ENCODE results near the gene NDUFAF5.

The NDUFAF5 gene

DNA sequence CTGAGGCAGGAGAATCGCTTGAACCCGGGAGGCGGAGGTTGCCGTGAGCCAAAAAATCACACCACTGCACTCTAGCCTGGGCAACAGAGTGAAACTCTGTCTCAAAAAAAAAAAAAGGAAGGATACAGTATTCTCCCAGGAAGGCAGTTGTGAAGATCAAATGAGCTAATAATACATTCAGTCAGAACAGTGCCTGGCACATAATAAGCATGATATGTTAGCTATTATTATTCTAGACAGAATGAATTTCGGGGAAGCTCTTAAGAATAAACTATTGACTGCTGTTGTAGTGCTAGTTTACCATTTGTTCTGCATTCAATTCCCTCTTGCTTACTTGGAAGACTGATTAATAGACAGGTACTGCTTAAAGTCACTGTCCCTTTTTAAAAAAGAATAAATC, 40.6 kb downstream of the NDUFAF5 start:
- TF ChIP-seq, protein P1, sequence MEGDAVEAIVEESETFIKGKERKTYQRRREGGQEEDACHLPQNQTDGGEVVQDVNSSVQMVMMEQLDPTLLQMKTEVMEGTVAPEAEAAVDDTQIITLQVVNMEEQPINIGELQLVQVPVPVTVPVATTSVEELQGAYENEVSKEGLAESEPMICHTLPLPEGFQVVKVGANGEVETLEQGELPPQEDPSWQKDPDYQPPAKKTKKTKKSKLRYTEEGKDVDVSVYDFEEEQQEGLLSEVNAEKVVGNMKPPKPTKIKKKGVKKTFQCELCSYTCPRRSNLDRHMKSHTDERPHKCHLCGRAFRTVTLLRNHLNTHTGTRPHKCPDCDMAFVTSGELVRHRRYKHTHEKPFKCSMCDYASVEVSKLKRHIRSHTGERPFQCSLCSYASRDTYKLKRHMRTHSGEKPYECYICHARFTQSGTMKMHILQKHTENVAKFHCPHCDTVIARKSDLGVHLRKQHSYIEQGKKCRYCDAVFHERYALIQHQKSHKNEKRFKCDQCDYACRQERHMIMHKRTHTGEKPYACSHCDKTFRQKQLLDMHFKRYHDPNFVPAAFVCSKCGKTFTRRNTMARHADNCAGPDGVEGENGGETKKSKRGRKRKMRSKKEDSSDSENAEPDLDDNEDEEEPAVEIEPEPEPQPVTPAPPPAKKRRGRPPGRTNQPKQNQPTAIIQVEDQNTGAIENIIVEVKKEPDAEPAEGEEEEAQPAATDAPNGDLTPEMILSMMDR (IDR thresholded peaks at IDR 0.05; ENCODE audit: borderline replicate concordance, control extremely low read depth, extremely low read depth, insufficient read depth, missing control alignments), result no peak
- in situ Hi-C loops (cut with MboI; ENCODE audit: low sequenced_read_pairs, unreplicated experiment), result loop anchor here (10.0 kb wide), 1 partner anchor 219 kb away; no protein-coding TSS in a partner anchor
- no peak for DNase-seq (ENCODE audit: low spot score)

DNA sequence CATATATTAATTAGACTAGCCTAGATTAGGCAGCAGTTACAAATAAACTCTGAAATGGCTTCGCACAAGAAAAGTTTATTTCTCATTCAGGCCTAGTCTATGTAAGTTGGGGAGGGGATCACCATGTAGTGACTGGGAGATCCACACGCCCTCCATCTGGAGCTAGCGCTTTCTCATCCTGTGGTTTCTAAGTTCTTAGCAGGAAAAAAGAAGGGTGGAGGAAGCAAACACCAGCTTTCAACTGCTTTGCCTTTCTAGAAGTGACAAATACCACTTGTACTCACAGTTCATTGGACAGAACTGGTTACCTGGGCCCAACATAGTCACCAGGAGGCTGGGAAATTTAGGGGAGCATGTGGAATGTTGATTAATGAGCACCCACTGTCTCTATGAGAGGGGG, 46.6 kb downstream of the NDUFAF5 start:
- TF ChIP-seq, protein P1 (IDR thresholded peaks at IDR 0.05; ENCODE audit: borderline replicate concordance, control extremely low read depth, extremely low read depth, insufficient read depth, missing control alignments), result no peak
- in situ Hi-C loops (cut with MboI; ENCODE audit: low sequenced_read_pairs, unreplicated experiment), result no loop called here
- DNase-seq (ENCODE audit: low spot score), result no peak

- DNase-seq (ENCODE audit: low spot score), result no peak
- in situ Hi-C loops (cut with MboI; ENCODE audit: low sequenced_read_pairs, unreplicated experiment), result no loop called here
- TF ChIP-seq, protein P1 (IDR thresholded peaks at IDR 0.05; ENCODE audit: borderline replicate concordance, control extremely low read depth, extremely low read depth, insufficient read depth, missing control alignments), result no peak
Observed at GRCh38 chr20:13838664-13839063, 53.8 kb downstream of the NDUFAF5 start.

- in situ Hi-C loops (cut with MboI; ENCODE audit: low sequenced_read_pairs, unreplicated experiment), result no loop called here
- TF ChIP-seq, protein P1 (IDR thresholded peaks at IDR 0.05; ENCODE audit: borderline replicate concordance, control extremely low read depth, extremely low read depth, insufficient read depth, missing control alignments), result no peak
- no peak for DNase-seq (ENCODE audit: low spot score)
Observed at GRCh38 chr20:13839421-13840092, 54.7 kb downstream of the NDUFAF5 start.

DNA sequence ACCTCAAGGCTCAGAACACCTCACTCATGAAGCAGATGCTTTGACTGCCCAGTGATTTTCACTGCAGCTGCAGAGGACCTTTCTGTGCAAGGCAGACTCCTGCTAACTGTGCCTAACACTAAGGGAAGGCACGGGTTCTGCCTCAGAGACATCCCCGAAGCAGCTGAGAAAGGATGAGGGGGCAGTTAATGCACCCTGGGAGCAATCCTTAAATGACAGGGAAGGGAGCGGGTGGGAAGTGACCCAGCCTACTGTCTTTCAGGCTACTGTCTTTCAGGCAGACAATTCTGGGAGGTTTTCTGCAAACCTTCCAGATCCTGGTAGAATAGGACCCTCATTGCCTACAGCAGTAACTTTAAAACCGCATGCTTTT, 55.3 kb downstream of the NDUFAF5 start:
- no peak for DNase-seq (ENCODE audit: low spot score)
- in situ Hi-C loops (cut with MboI; ENCODE audit: low sequenced_read_pairs, unreplicated experiment), result no loop called here
- TF ChIP-seq, protein P1 (IDR thresholded peaks at IDR 0.05; ENCODE audit: borderline replicate concordance, control extremely low read depth, extremely low read depth, insufficient read depth, missing control alignments), result no peak

DNA sequence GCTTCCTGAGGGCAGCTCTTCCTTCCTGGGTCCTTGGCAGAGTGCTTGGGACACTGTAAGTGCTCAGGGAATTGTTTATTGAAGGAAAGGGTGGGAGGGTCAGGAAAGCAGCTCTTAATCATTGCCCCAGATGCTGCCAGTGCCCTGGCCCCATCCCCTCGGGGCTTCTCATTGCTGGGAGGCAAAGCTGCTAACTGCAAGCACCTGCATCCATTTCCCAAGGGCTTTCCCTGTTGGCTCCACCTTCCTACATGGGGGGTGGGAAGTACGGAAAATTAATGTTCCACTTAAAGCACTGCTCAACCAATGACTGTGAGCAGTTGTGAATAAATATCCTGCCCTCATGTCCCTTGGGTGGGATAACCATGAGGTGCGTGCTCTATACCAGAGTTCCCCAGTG, 56.4 kb downstream of the NDUFAF5 start:
- TF ChIP-seq, protein P1 (IDR thresholded peaks at IDR 0.05; ENCODE audit: borderline replicate concordance, control extremely low read depth, extremely low read depth, insufficient read depth, missing control alignments), result no peak
- DNase-seq (ENCODE audit: low spot score), result no peak
- in situ Hi-C loops (cut with MboI; ENCODE audit: low sequenced_read_pairs, unreplicated experiment), result no loop called here

All from GM13976 (cell line).